Tibial nerve (tissue), 3 donors: ENCODE data around the gene TRIP12.

Source experiments
- POLR2A ChIP-seq, 2 donors: fragments of 450-650 bp; IDR thresholded peaks; one replicate each; pipeline ENCODE4 v1.6.1; 2017; ENCODE audit warnings: antibody characterized with exemption in 2 of 2, mild to moderate bottlenecking in 2 of 2, moderate library complexity in 2 of 2
- TF ChIP-seq, protein P1 (sequence below), 5 experiments: fragments of 200-600 bp in 3 of 5; fragments of 450-650 bp in 2 of 5; sonication (generic) in 3 of 5; IDR thresholded peaks; one replicate each; pipeline ENCODE4 v1.5.1; 2016 to 2019; ENCODE audit warnings: antibody characterized with exemption in 5 of 5, mild to moderate bottlenecking in 3 of 5, moderate library complexity in 2 of 5

DNA sequence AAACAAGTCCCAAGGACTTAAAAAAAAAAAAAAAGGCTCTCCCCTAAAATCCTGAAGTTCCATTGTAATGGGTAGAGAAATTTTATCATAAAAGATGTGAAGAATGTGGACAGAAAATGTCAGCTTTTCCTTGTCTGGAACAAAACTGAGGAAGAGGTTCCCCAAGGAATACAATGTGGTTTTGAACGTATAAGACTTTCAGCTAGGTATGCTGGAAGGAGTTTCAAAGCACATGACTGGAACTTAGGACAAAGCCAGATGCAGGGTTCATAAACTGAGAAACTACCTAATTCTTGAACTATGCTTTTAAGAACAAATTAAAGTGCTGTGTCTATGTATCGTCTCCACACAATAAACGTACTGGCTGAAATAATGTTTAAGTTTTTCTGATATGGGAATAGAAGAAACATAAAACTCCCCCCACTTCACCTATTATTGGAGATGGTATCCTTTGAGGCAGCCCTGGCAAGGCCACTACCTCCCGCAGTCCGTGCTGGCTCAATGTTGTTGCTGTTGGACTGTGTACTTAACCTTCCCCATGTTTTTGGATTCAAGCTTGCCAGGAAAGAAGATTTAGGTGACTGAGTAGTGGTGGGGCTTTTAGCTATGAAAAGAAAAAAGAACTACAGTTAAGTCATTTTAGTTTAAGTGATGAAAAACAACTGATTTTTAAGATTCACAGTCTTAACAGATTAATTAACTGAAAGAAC, 123.2 kb downstream of the TRIP12 start:
- TF ChIP-seq, protein P1, sequence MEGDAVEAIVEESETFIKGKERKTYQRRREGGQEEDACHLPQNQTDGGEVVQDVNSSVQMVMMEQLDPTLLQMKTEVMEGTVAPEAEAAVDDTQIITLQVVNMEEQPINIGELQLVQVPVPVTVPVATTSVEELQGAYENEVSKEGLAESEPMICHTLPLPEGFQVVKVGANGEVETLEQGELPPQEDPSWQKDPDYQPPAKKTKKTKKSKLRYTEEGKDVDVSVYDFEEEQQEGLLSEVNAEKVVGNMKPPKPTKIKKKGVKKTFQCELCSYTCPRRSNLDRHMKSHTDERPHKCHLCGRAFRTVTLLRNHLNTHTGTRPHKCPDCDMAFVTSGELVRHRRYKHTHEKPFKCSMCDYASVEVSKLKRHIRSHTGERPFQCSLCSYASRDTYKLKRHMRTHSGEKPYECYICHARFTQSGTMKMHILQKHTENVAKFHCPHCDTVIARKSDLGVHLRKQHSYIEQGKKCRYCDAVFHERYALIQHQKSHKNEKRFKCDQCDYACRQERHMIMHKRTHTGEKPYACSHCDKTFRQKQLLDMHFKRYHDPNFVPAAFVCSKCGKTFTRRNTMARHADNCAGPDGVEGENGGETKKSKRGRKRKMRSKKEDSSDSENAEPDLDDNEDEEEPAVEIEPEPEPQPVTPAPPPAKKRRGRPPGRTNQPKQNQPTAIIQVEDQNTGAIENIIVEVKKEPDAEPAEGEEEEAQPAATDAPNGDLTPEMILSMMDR (IDR thresholded peaks at IDR 0.05): no peak
- TF ChIP-seq POLR2A (IDR thresholded peaks at IDR 0.05): no peak
